Activated naive CD4-positive, alpha-beta T cell treated with anti-CD3 and anti-CD28 coated beads, Interleukin-2, amount 10 ng/mL, durations not matched to agents 7 days and 5 days (primary cell): ENCODE measurements around the gene OPCML.

Experiments
- CTCF ChIA-PET: fragments of 350-600 bp; sonication (Branson Sonifier 250); formaldehyde crosslinking; loops from one replicate; lab custom pipeline; 2021; ENCODE audit warnings: antibody characterized with exemption; lab: Charles Lee
- DNase-seq: peaks from one replicate; pipeline ENCODE4 v3.0.0-alpha.2; 2020
- H3K27ac Mint-ChIP-seq: one replicate; pipeline ENCODE4 v1.8.0; 2021; ENCODE audit warnings: mild to moderate bottlenecking, moderate library complexity, mixed read lengths
- H3K27me3 Mint-ChIP-seq: one replicate; pipeline ENCODE4 v1.8.0; 2021; ENCODE audit warnings: mild to moderate bottlenecking, mixed read lengths
- H3K36me3 Mint-ChIP-seq: one replicate; pipeline ENCODE4 v1.8.0; 2021; ENCODE audit warnings: mixed read lengths
- H3K4me1 Mint-ChIP-seq: one replicate; pipeline ENCODE4 v1.8.0; 2021; ENCODE audit warnings: mixed read lengths
- H3K4me3 Mint-ChIP-seq: one replicate; pipeline ENCODE4 v1.8.0; 2021; ENCODE audit warnings: mild to moderate bottlenecking, moderate library complexity, mixed read lengths
- H3K9me3 Mint-ChIP-seq: one replicate; pipeline ENCODE4 v1.8.0; 2021; ENCODE audit warnings: mixed read lengths

OPCML gene

DNA sequence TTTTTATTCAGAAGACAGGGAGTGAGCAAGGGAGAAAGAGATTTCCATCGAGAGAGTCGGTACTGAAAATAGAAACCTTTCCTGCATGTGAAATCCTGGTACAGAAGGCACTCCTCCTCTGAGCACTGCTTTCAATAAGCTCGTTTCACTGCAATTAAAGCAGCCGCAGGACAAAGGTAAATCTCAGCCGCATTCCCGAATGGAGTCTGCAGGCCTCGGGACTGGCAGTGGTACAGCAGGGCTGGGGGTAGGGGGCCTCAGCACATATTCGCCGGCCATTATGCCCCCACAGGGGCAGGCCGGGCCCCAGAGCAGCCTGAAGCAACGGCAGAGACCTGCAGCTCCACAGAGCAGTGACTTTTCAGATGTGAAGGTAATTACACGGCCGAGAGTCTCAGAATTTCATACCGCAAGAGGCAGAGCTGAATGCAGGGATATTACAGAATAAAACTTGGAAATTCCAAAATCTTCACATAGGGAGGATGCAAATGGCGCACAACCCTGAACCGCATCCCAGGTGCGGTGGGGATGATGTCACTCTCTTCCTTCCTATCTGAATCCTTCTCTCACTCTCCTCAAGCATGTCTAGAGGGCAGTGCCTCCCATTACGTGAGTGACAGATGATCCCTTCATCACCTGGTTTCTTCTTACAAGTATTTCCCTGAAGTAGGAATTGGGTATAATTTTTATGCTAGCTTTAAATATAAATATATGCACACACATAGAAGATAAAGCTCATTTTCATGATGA lies 622.1 kb downstream of the OPCML start:
- Mint-ChIP-seq H3K27me3 (no peaks in the 10 kb centered on the region), H3K4me1 (no peaks in the 10 kb centered on the region), H3K9me3 (peaks cover 2% of the 10 kb centered on the region), H3K36me3 (no peaks in the 10 kb centered on the region), H3K4me3 (no peak overlapping the region), H3K27ac (no peak overlapping the region)
- CTCF ChIA-PET, result no interaction called here
- DNase-seq, result no peak

DNA sequence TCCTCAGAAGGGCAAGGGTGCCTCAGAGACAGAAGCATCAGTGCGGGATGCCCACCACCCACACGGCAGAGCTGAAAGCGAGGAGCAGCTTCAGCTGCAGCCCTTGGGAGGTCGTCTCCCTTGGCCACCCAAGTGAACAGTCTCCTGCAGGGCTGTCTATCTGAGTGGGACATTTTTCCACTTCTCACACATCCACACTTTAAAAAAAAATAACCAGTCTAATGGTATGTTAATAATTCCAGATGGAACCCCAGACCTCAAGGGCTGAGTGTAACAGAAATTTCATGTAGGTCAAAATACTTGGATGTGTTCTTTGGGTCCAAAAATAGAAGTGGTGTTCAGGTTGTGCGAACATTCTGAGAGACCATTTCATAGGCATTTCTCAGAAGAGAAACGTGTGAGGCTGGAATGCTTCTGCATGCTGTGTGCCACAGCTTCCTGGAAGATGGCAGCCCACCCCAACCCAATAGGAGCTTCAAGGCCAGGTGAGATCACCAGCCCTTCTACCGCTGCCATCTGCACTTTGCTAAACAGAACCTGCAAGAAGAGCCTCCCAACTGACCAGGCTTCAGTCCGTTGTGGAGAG lies 623.2 kb downstream of the OPCML start:
- no peak overlapping the region for H3K27ac Mint-ChIP-seq
- H3K9me3 Mint-ChIP-seq, result peaks cover 2% of the 10 kb centered on the region
- H3K27me3 Mint-ChIP-seq, result no peaks in the 10 kb centered on the region
- CTCF ChIA-PET, result no interaction called here
- no peak for DNase-seq
- no peak overlapping the region for H3K4me3 Mint-ChIP-seq
- H3K4me1 Mint-ChIP-seq, result no peaks in the 10 kb centered on the region
- H3K36me3 Mint-ChIP-seq, result no peaks in the 10 kb centered on the region

DNA sequence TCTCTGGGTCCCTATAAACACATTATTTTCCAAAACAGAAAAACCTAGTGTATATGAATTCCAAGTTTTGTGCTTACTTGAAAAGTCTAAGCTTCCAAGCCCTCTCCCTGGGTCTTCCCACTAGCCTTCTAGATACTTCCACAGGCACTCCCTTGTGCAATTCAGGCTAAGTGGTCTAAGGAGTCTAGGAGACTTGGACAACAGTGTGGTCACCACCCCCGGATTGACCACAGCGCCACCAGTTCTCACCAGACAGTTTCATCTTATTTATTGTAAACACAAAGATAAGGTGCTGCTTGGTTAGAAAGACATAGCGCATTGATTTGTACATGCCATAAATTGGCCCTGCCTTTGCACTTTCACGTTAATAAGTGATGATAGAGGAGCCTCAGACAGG lies 623.9 kb downstream of the OPCML start:
- CTCF ChIA-PET, result no interaction called here
- Mint-ChIP-seq H3K4me1 (no peaks in the 10 kb centered on the region), H3K27me3 (no peaks in the 10 kb centered on the region), H3K27ac (no peak overlapping the region), H3K9me3 (peaks cover 2% of the 10 kb centered on the region), H3K36me3 (no peaks in the 10 kb centered on the region), H3K4me3 (no peak overlapping the region)
- DNase-seq, result no peak

DNA sequence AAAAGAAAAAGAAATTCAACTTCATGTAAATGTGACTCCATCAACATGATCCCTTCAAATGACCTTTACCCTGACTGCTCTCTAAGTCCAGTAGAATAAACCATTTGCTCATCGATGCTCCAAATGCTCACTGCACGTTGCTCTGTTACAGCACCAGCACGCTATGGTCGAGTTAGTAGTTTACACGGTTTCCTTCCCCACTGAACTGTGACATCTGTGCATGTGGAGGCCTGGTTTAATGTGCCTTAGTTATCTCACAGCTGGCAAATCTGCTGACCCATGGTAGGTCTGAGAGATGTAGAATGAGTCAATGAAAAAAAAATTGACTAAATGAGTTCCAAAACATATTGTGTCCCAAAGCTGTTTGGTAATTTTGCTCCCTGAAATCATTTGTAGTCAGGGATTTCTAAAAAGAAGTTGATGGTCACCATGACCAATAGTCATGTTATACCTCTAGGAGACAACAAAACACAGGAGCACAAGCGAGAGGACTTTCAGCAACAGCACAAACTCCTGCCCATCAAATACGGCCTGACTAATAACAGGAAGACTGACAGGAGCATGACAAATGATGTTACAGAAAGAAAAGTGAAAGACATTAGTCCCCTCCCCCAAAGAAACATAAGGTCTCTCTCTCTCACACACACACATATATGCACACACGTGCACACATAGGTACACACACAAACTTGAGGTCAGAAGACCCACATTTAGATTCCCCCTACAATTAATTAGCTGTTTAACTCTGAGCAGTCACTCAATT lies 624.5 kb downstream of the OPCML start:
- no peaks in the 10 kb centered on the region for H3K36me3 Mint-ChIP-seq
- H3K4me3 Mint-ChIP-seq, result no peak overlapping the region
- no peaks in the 10 kb centered on the region for H3K27me3 Mint-ChIP-seq
- CTCF ChIA-PET, result no interaction called here
- no peaks in the 10 kb centered on the region for H3K4me1 Mint-ChIP-seq
- no peak overlapping the region for H3K27ac Mint-ChIP-seq
- peaks cover 2% of the 10 kb centered on the region for H3K9me3 Mint-ChIP-seq
- no peak for DNase-seq

DNA sequence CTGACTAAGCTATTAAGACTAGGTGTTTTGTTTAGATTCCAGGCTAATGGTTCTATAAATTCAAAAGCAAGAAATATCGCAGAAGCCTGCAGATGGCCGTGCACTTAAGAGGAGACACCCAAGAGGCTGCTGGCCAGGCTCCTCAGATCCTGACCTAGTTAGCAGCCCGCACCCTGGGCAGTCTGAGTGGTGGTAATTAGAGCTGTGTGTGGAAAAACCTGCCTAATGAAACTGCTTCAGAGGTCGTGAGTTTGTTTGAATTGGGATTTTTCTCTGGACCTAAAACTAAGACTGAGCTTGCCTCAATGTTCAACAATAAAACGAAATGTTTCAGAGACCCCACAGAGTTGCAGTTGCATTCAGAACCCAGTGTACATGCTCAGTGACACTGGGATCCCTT lies 627.7 kb downstream of the OPCML start:
- no peaks in the 10 kb centered on the region for H3K36me3 Mint-ChIP-seq
- no peaks in the 10 kb centered on the region for H3K4me1 Mint-ChIP-seq
- H3K27me3 Mint-ChIP-seq, result no peaks in the 10 kb centered on the region
- no peak for DNase-seq
- H3K27ac Mint-ChIP-seq, result no peak overlapping the region
- CTCF ChIA-PET, result interaction anchor here (0.8 kb wide), 1 partner anchor 37 kb away, joined by 3 read pairs; no protein-coding TSS in a partner anchor
- H3K9me3 Mint-ChIP-seq, result peaks cover 4% of the 10 kb centered on the region
- no peak overlapping the region for H3K4me3 Mint-ChIP-seq

DNA sequence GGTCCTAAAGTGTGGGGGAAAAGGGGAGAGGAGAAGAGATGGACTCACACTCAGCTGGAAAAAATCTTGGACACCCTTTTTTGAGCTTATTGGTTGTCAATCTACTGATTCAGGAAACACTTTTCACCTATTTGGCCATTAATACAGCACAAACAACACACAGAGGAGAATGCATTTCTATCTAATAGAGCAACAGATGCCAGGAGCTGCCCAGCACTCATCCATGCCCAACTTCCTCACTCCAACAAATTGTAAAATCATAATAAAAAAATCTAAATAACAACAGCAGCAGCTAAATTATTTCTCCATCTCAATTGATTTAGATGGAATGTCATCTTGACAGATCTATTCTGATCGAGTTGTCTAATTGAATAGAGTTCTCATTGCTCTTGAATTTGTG lies 628.2 kb downstream of the OPCML start:
- Mint-ChIP-seq H3K9me3 (peaks cover 4% of the 10 kb centered on the region), H3K27ac (no peak overlapping the region), H3K4me1 (no peaks in the 10 kb centered on the region), H3K36me3 (no peaks in the 10 kb centered on the region), H3K27me3 (no peaks in the 10 kb centered on the region), H3K4me3 (no peak overlapping the region)
- no peak for DNase-seq
- CTCF ChIA-PET, result interaction anchor here (0.8 kb wide), 1 partner anchor 37 kb away, joined by 3 read pairs; no protein-coding TSS in a partner anchor

DNA sequence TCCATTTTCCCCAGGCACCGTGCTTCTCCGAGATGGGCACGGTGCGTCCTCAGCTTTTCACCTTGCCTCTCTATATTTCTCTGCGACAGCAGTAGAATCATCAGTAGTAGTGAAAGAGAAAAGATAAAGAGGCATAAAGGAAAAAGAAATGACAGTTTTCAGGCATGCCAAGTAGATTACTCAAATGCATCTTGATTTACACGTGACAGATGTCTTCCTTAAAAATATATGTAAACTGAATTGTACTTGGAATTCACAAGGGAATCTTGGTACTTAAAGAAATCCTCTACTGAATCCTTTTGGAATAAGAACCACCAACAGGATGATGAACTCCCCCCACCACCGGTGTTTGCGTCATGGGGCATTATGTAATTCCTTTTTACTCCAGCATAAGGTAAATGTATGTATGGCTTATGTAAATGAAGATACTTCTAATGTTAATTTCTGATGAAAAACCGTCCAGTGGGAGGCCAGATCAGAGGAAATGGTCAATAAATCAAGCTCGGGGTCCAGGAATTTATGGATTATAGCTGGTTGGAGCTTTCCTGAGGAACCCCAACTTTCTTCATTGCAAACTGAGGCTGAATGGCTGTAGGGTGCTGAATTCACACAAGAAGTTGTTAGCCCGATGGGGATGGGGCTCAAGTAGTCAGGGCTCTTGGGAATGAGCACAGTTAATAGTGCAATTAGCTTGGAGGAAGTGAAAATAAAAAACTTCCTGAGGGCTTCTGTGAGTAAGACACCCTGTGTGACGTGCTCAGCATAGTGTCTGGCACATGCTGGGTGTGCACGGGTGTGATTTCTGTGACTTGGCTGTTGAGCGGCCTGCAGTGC lies 630.4 kb downstream of the OPCML start:
- peaks cover 2% of the 10 kb centered on the region for H3K9me3 Mint-ChIP-seq
- no peak overlapping the region for H3K4me3 Mint-ChIP-seq
- no peaks in the 10 kb centered on the region for H3K4me1 Mint-ChIP-seq
- no peak for DNase-seq
- H3K27ac Mint-ChIP-seq, result no peak overlapping the region
- no peaks in the 10 kb centered on the region for H3K27me3 Mint-ChIP-seq
- no peaks in the 10 kb centered on the region for H3K36me3 Mint-ChIP-seq
- CTCF ChIA-PET, result no interaction called here

DNA sequence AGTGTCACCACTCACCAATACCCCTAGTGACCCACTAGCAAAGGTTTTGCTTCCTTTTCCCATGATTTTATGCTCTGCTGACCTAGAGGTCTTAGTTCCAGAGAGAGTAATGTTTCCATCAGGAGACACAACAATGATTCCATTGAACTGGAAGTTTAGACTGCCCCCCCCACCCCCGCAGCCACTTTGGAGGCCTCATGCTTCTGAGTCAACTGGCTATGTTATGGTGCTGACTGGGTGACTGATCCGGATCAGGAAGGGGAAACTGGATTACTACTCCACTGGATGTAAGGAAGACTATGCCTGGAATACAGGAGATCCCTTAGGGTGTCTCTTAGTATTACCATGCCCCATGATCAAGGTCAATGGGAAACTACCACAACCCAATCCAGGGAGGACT lies 633.6 kb downstream of the OPCML start:
- Mint-ChIP-seq H3K27ac (no peak overlapping the region), H3K36me3 (no peaks in the 10 kb centered on the region), H3K27me3 (no peaks in the 10 kb centered on the region), H3K4me1 (no peaks in the 10 kb centered on the region), H3K4me3 (no peak overlapping the region), H3K9me3 (peaks cover 2% of the 10 kb centered on the region)
- CTCF ChIA-PET, result interaction anchor here (1.0 kb wide), 1 partner anchor 43 kb away, joined by 4 read pairs; no protein-coding TSS in a partner anchor
- no peak for DNase-seq

DNA sequence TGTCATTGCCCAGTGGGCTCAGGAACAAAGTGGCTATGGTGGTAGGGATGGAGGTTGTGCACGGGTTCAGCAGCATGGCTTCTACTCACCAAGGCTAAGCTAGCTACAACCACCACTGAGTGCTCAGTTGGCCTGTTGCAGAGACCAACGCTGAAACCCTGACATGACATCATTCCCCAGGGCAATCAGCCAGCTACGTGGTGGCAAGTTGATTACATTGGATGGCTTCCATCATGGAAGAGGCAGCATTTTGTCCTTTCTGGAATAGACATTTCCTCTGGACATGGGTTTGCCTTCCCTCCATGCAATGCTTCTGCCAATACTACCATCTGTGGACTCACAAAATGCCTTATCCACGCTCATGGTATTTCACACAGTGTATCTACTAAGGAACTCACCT lies 634.3 kb downstream of the OPCML start:
- no peak for DNase-seq
- CTCF ChIA-PET, result interaction anchor here (1.0 kb wide), 1 partner anchor 43 kb away, joined by 4 read pairs; no protein-coding TSS in a partner anchor
- Mint-ChIP-seq H3K27me3 (no peaks in the 10 kb centered on the region), H3K9me3 (peaks cover 2% of the 10 kb centered on the region), H3K27ac (no peak overlapping the region), H3K36me3 (no peaks in the 10 kb centered on the region), H3K4me1 (no peaks in the 10 kb centered on the region), H3K4me3 (no peak overlapping the region)

DNA sequence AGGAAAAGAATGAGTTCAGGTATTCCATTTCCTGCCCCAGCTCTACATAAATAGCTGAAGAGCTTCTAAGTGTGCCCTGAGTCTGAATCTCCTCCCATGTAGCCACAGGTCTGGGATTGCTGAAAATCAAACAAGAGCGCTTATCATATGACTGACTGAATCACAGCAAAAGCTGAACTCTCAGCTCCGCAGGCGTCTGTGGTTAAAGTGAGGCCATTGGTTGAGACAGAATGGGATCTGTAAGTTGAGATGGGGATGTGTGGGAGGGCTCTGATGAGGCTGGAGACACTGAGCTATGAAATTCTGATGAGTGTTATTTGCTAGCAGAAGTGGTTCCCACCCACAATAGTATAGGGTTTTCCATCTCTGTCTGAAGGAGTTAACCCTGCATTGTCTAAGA lies 637.0 kb downstream of the OPCML start:
- no peak for DNase-seq
- H3K27ac Mint-ChIP-seq, result no peak overlapping the region
- H3K36me3 Mint-ChIP-seq, result no peaks in the 10 kb centered on the region
- no peaks in the 10 kb centered on the region for H3K9me3 Mint-ChIP-seq
- CTCF ChIA-PET, result no interaction called here
- H3K4me3 Mint-ChIP-seq, result no peak overlapping the region
- no peaks in the 10 kb centered on the region for H3K27me3 Mint-ChIP-seq
- H3K4me1 Mint-ChIP-seq, result no peaks in the 10 kb centered on the region

DNA sequence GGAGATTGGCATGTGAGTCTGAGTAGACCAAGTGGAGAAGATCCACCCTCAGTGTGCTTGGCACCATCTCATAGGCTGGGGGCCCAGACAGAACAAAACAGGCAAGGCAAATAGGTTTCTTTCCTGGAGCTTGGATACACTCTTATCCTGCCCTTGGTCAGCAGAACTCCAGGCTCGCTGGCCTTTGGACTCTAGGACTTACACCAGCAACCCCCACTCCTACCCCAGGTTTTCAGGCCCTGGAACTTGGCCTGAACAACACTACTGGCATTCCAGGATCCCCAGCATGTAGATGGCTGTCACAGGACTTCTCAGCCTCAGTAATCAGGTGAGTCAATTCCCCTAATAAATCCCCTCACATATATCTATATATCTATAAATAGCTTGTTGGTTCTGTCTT lies 637.7 kb downstream of the OPCML start:
- no peaks in the 10 kb centered on the region for H3K4me1 Mint-ChIP-seq
- no peaks in the 10 kb centered on the region for H3K36me3 Mint-ChIP-seq
- no peaks in the 10 kb centered on the region for H3K9me3 Mint-ChIP-seq
- DNase-seq, result no peak
- no peaks in the 10 kb centered on the region for H3K27me3 Mint-ChIP-seq
- no peak overlapping the region for H3K4me3 Mint-ChIP-seq
- CTCF ChIA-PET, result no interaction called here
- no peak overlapping the region for H3K27ac Mint-ChIP-seq

DNA sequence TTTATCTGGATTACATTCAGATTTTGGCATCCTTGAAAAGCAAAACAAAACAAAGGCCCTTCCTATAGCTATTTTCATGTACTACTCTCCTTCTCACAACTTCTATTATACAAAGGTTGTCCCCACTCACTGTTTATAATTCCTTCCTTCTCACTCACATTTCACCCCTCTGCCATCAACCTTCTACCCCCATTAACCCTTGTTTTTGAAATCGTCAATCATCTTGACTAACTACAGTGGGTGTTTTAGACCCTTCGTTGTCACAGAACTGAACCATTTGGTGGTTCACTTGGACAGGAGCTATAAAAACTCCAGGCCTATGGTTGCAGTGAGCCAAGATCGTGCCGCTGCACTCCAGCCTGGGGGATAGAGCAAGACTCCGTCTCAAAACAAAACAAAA lies 639.4 kb downstream of the OPCML start:
- CTCF ChIA-PET, result no interaction called here
- DNase-seq, result no peak

DNA sequence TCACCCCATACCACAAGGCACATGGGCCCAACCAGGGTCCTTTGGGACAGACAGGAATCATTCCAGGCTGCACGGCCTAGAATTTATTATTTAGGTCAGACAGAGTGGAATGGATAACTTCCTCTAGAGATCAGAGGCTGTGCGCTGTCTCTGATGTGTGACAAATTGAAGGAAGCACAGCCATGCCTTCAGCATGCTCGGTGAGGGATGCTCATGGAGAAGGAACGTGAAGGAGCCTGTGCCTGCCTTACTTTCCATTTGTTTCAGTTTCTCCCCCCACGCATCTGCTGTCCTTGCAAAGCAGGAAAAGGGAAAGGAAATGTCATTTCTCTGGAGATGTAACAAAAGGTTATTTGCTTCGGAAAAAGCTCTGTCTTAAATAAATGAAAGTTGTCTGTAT lies 644.1 kb downstream of the OPCML start:
- CTCF ChIA-PET, result no interaction called here
- Mint-ChIP-seq H3K36me3 (no peaks in the 10 kb centered on the region), H3K27ac (no peak overlapping the region)

More for the DNA sequence above, 639.4 kb downstream of the OPCML start:
- Mint-ChIP-seq H3K27me3 (no peaks in the 10 kb centered on the region), H3K27ac (no peak overlapping the region), H3K9me3 (no peaks in the 10 kb centered on the region), H3K36me3 (no peaks in the 10 kb centered on the region), H3K4me1 (no peaks in the 10 kb centered on the region), H3K4me3 (no peak overlapping the region)

DNA sequence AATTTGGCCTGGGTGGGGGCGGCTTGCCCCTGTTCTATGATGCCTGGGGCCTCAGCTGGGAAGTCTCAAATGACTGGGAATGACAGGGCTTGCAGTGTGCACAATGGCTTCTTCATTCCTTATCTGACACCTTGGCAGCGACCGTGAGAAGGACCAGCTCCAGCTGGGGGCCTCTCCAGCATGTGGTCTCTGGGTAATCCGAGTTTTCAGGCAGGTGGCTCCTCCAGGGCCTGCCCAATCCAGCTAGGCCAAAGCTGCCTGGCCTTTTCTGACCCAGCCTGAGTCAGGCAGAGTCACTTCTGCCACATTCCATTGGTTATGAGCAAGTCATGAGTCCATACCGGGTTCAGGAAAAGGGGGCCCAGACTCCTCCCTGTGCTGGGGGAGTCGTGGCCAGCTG lies 646.0 kb downstream of the OPCML start:
- Mint-ChIP-seq H3K9me3 (peaks cover 2% of the 10 kb centered on the region), H3K4me1 (no peaks in the 10 kb centered on the region), H3K36me3 (no peaks in the 10 kb centered on the region), H3K4me3 (no peak overlapping the region), H3K27ac (no peak overlapping the region), H3K27me3 (no peaks in the 10 kb centered on the region)
- DNase-seq, result no peak
- CTCF ChIA-PET, result no interaction called here

More for the DNA sequence above, 644.1 kb downstream of the OPCML start:
- no peak for DNase-seq
- Mint-ChIP-seq H3K4me1 (no peaks in the 10 kb centered on the region), H3K9me3 (no peaks in the 10 kb centered on the region), H3K27me3 (no peaks in the 10 kb centered on the region), H3K4me3 (no peak overlapping the region)
